Esophagus muscularis mucosa (tissue), 4 donors: ENCODE measurements around the gene NT5C3A.

Source experiments
- CTCF ChIP-seq, 3 experiments: fragments of 200-600 bp in 2 of 3; fragments of 450-650 bp in 1 of 3; sonication (generic) in 2 of 3; IDR thresholded peaks; one replicate each; pipeline ENCODE4 v1.5.1; 2017 to 2019; ENCODE audit warnings: antibody characterized with exemption in 3 of 3, mild to moderate bottlenecking in 2 of 3, moderate library complexity in 1 of 3
- EP300 ChIP-seq: sonication (generic); formaldehyde crosslinking; IDR thresholded peaks from one replicate; pipeline ENCODE4 v1.6.1; 2017; ENCODE audit warnings: antibody characterized with exemption
- POLR2A ChIP-seq: fragments of 450-650 bp; IDR thresholded peaks from one replicate; pipeline ENCODE4 v1.6.1; 2017; ENCODE audit warnings: antibody characterized with exemption, moderate library complexity, mild to moderate bottlenecking, low read depth

GRCh38 chr7:33109005-33109757, 46.6 kb upstream of the NT5C3A start, which contains the start of gene RP9:
- TF ChIP-seq CTCF (IDR thresholded peaks at IDR 0.05) (peak; percentile 63 to 75 (median 67)), EP300 (no peak), POLR2A (no peak)
